Activated CD4-positive, alpha-beta T cell treated with anti-CD3 and anti-CD28 coated beads, Interleukin-2, amount 10 ng/mL, durations not matched to agents 7 days and 5 days (primary cell): Measurements from ENCODE around the gene ANKFN1. TPM values are rescaled to one million over a fixed set of nuclear protein-coding genes. Genes with fewer than 3 reads are reported as not detected.

ENCODE experiments used
- CTCF ChIA-PET: fragments of 350-600 bp; sonication (Branson Sonifier 250); formaldehyde crosslinking; loops from one replicate; lab custom pipeline; 2021; ENCODE audit warnings: antibody characterized with exemption; lab: Charles Lee
- POLR2A ChIA-PET: fragments of 350-600 bp; sonication (Branson Sonifier 250); formaldehyde crosslinking; loops from one replicate; lab custom pipeline; 2021; ENCODE audit warnings: antibody characterized with exemption; lab: Charles Lee
- DNase-seq: peaks from one replicate; pipeline ENCODE4 v3.0.0-alpha.2; 2020
- H3K27ac Mint-ChIP-seq: one replicate; pipeline ENCODE4 v1.8.0; 2021; ENCODE audit warnings: mild to moderate bottlenecking, moderate library complexity, mixed read lengths
- H3K27me3 Mint-ChIP-seq: one replicate; pipeline ENCODE4 v1.8.0; 2021; ENCODE audit warnings: mixed read lengths
- H3K36me3 Mint-ChIP-seq: one replicate; pipeline ENCODE4 v1.8.0; 2021; ENCODE audit warnings: low read depth, mixed read lengths
- H3K4me1 Mint-ChIP-seq: one replicate; pipeline ENCODE4 v1.8.0; 2021; ENCODE audit warnings: mixed read lengths
- H3K4me3 Mint-ChIP-seq: one replicate; pipeline ENCODE4 v1.8.0; 2021; ENCODE audit warnings: mild to moderate bottlenecking, moderate library complexity, mixed read lengths
- H3K9me3 Mint-ChIP-seq: one replicate; pipeline ENCODE4 v1.8.0; 2021; ENCODE audit warnings: mixed read lengths
- total RNA-seq, 2 experiments: library from RNA; stranded (reverse); gene quantifications; one replicate each; pipeline ENCODE4 v1.2.3, GENCODE V29; 2021

ANKFN1 gene
- total RNA-seq, 2 experiments from 2014 or later, result not detected

DNA sequence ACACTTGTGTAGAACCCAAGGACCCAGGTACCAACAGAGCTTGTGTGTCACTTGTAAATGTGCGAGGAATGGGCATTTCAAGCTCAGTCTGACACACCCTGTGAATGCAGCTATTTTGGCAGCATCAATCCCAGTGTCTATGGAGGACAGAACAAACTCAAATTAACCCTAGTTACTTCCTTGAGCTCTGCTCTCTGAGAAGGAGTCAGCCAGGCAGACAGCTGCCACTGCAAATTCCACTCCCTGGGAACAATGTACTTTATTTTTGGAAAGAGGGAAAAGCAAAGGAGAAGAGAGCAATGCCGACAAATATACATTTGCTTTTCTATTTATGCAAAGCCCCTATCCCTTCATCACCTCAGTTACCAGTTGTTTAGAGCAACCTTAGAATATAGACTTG is 391.8 kb downstream of the ANKFN1 start:
- Mint-ChIP-seq H3K4me3 (no peak overlapping the region), H3K4me1 (no peaks in the 10 kb centered on the region), H3K27ac (no peak overlapping the region), H3K27me3 (peaks cover 6% of the 10 kb centered on the region), H3K9me3 (no peaks in the 10 kb centered on the region), H3K36me3 (no peaks in the 10 kb centered on the region)
- POLR2A ChIA-PET, result no interaction called here
- DNase-seq, result no peak
- CTCF ChIA-PET, result interaction anchor here (0.5 to 1.1 kb wide), 2 partner anchors 9 to 526 kb away, joined by 3 read pairs; no protein-coding TSS in a partner anchor

DNA sequence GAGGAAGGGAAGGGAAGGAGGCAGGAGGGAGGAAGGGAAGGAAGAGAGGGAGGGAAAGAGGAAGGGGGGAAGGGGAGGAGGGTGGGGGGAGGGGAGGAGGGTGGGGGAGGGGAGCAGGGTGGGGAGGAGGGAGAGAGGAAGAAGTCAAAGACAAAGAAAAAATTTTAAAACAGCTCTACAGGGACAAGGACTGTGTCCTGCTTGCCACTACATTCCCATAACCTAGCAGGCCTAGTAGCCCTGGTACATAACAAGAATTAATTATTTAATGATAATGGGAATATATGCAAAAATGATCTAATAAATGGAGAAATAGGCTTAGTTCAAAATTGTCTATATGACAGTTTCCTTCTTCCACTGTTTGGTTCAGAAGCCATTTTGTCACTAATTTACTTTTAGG is 392.7 kb downstream of the ANKFN1 start:
- Mint-ChIP-seq H3K27ac (no peak overlapping the region), H3K4me3 (no peak overlapping the region), H3K36me3 (no peaks in the 10 kb centered on the region), H3K4me1 (no peaks in the 10 kb centered on the region), H3K9me3 (peaks cover 2% of the 10 kb centered on the region), H3K27me3 (peaks cover 6% of the 10 kb centered on the region)
- DNase-seq, result no peak
- POLR2A ChIA-PET, result no interaction called here
- CTCF ChIA-PET, result no interaction called here

GRCh38 chr17:56548661-56549060 is 395.4 kb downstream of the ANKFN1 start:
- Mint-ChIP-seq H3K36me3 (no peaks in the 10 kb centered on the region), H3K27ac (no peak overlapping the region), H3K27me3 (peaks cover 4% of the 10 kb centered on the region), H3K4me1 (no peaks in the 10 kb centered on the region), H3K4me3 (no peak overlapping the region), H3K9me3 (peaks cover 10% of the 10 kb centered on the region)
- CTCF ChIA-PET, result interaction anchor here (0.8 kb wide), 1 partner anchor 11 kb away, joined by 3 read pairs; no protein-coding TSS in a partner anchor
- POLR2A ChIA-PET, result no interaction called here
- no peak for DNase-seq

GRCh38 chr17:56549501-56549900 is 396.2 kb downstream of the ANKFN1 start:
- DNase-seq, result no peak
- Mint-ChIP-seq H3K36me3 (no peaks in the 10 kb centered on the region), H3K27me3 (peaks cover 2% of the 10 kb centered on the region), H3K27ac (no peak overlapping the region), H3K9me3 (peaks cover 10% of the 10 kb centered on the region), H3K4me3 (no peak overlapping the region), H3K4me1 (no peaks in the 10 kb centered on the region)
- ChIA-PET POLR2A (no interaction called here), CTCF (interaction anchor here (0.8 kb wide), 1 partner anchor 12 kb away, joined by 3 read pairs; no protein-coding TSS in a partner anchor)

GRCh38 chr17:56557682-56558081 is 404.4 kb downstream of the ANKFN1 start:
- ChIA-PET POLR2A (no interaction called here), CTCF (interaction anchor here (0.6 to 1.5 kb wide), 2 partner anchors 9 to 179 kb away, joined by 3 read pairs; no protein-coding TSS in a partner anchor)
- no peaks in the 10 kb centered on the region for H3K36me3 Mint-ChIP-seq
- no peak overlapping the region for H3K27ac Mint-ChIP-seq
- no peaks in the 10 kb centered on the region for H3K4me1 Mint-ChIP-seq
- no peak for DNase-seq
- H3K9me3 Mint-ChIP-seq, result no peaks in the 10 kb centered on the region
- peaks cover 8% of the 10 kb centered on the region for H3K27me3 Mint-ChIP-seq
- H3K4me3 Mint-ChIP-seq, result no peak overlapping the region

DNA sequence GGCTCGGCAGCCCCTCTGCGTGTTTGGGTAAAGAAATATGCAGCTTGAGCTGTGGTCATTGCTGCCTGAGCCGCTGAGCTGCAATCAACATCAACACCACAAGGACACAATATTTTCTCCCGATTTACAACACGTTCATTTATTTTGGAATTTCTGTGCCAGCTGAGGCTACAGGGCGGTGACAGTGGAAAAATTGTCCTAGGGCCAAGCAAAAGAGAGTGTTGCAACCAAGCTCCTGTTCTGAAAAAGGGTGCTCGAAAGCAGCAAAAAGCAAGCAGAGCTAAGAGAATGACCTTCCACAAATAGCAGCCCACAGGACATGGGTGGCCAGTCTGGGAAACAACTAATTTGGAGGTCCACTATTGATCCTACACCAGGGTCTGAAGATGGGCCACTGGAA is 404.8 kb downstream of the ANKFN1 start:
- no peaks in the 10 kb centered on the region for H3K36me3 Mint-ChIP-seq
- no peak overlapping the region for H3K27ac Mint-ChIP-seq
- no peaks in the 10 kb centered on the region for H3K9me3 Mint-ChIP-seq
- no peaks in the 10 kb centered on the region for H3K4me1 Mint-ChIP-seq
- H3K27me3 Mint-ChIP-seq, result peaks cover 8% of the 10 kb centered on the region
- POLR2A ChIA-PET, result no interaction called here
- no peak for DNase-seq
- CTCF ChIA-PET, result interaction anchor here (1.5 kb wide), 1 partner anchor 9 kb away, joined by 3 read pairs; no protein-coding TSS in a partner anchor
- H3K4me3 Mint-ChIP-seq, result no peak overlapping the region
